Astrocyte of the cerebellum (primary cell): Measurements from ENCODE around the gene ZSWIM7.

Experiments used
- DNase-seq: peaks from one replicate; pipeline ENCODE4 v3.0.0-alpha.2; 2011; ENCODE audit warnings: low read depth
- H3K4me3 ChIP-seq: 2 replicates; pipeline ENCODE4 v1.5.1; 2011; ENCODE audit warnings: mild to moderate bottlenecking, low read depth, low read length, moderate library complexity
- CTCF ChIP-seq: IDR thresholded peaks from 2 replicates; pipeline ENCODE4 v1.5.1; 2012; ENCODE audit warnings: low read length, low read depth, moderate library complexity, mild to moderate bottlenecking; ENCODE audit errors: missing control alignments
- in situ Hi-C: cut with HindIII; loops from 2 replicates; pipeline ENCODE4 v1.10.0; 2017; ENCODE audit warnings: low sequenced_read_pairs

Gene ZSWIM7

GRCh38 chr17:15999141-15999973 lies at the start of gene ZSWIM7, which contains the start of gene TTC19:
ZSWIM7 (minus strand) TSS chr17:15999704; CDS start chr17:15999594, 110 bp downstream.
TTC19 (plus strand) TSS chr17:15999824; CDS start chr17:15999849, 25 bp downstream.
- no peak for TF ChIP-seq CTCF
- peak within 1 kb of the TSS; percentile 73 for H3K4me3 ChIP-seq
- in situ Hi-C loops = no loop called here
- DNase-seq = peak; percentile 80

- no peak for TF ChIP-seq CTCF
- H3K4me3 ChIP-seq = no peak overlapping the region
- in situ Hi-C loops = no loop called here
- no peak for DNase-seq
Observed at GRCh38 chr17:16048811-16049449, 49.4 kb upstream of the ZSWIM7 start.

GRCh38 chr17:16046966-16047365 lies 47.5 kb upstream of the ZSWIM7 start:
- DNase-seq = no peak
- no peak overlapping the region for H3K4me3 ChIP-seq
- no peak for TF ChIP-seq CTCF
- in situ Hi-C loops = no loop called here

GRCh38 chr17:16044487-16044886 lies 45.0 kb upstream of the ZSWIM7 start:
- no peak for TF ChIP-seq CTCF
- no peak overlapping the region for H3K4me3 ChIP-seq
- in situ Hi-C loops = no loop called here
- DNase-seq = no peak

GRCh38 chr17:16040710-16041251 lies 41.3 kb upstream of the ZSWIM7 start:
- no peak overlapping the region for H3K4me3 ChIP-seq
- DNase-seq = peak; percentile 95
- in situ Hi-C loops = no loop called here
- no peak for TF ChIP-seq CTCF

GRCh38 chr17:16037636-16038035 lies 38.1 kb upstream of the ZSWIM7 start:
- TF ChIP-seq CTCF = no peak
- H3K4me3 ChIP-seq = no peak overlapping the region
- in situ Hi-C loops = loop anchor here (10.0 kb wide), 1 partner anchor 93 kb away; the partner anchor contains the start of gene ADORA2B
- DNase-seq = peak; percentile 12
